Measurements from ENCODE around the gene TDRD3.

GRCh38 chr13:60454425-60454824 is 57.4 kb downstream of the TDRD3 start:
- TF ChIP-seq SPI1 (IDR thresholded peaks at IDR 0.05; ENCODE audit: low read depth, low read length), result no peak
- no peak for TF ChIP-seq POLR2A (IDR thresholded peaks at IDR 0.05; ENCODE audit: low read depth, low read length)
